NCI-H1930 (cell line): ENCODE data around the gene INO80E.

Experiments used
- DNase-seq, 2 experiments: peaks; one replicate each; lab custom pipeline; 2025; lab: John Stamatoyannopoulos, UW

Gene INO80E

GRCh38 chr16:29975811-29976511 is 20.1 kb upstream of the INO80E start:
- no peak for DNase-seq

GRCh38 chr16:29977063-29977825 is 18.8 kb upstream of the INO80E start:
- DNase-seq: no peak

- no peak for DNase-seq
Measured at GRCh38 chr16:29978081-29978480, 18.0 kb upstream of the INO80E start.

GRCh38 chr16:29978564-29979270 is 17.3 kb upstream of the INO80E start:
- no peak for DNase-seq

DNA sequence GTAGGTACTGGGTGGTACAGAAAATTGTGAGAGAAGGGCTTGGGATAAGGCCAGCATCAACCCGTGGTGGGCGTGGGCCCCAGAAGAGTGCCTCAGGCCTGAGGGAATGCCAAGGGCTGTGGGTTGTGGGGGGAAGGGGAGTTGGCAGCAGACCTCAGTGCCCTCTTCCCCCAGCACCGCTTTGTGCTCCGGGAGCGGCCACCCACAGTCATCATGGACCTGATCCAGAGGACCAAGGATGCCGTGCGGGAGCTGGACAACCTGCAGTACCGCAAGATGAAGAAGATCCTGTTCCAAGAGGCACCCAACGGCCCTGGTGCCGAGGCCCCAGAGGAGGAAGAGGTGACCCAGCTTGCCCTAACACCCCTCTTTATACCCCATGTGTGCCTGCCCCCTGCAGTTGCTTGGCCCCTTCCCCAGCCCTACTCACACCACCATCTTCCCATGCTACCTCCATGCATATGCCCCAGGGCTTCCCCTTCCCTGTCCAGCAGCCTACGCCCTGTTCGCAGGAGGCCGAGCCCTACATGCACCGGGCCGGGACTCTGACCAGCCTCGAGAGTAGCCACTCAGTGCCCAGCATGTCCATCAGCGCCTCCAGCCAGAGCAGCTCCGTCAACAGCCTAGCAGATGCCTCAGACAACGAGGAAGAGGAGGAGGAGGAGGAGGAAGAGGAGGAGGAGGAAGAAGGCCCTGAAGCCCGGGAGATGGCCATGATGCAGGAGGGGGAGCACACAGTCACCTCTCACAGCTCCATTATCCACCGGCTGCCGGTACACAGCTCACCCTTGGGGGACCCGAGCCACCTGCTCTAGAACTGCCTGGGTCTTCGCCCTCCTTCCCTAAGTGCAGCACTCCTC is 13.3 kb upstream of the INO80E start:
- DNase-seq: no peak

- DNase-seq: no peak
Measured at GRCh38 chr16:29983420-29984136, 12.5 kb upstream of the INO80E start.

DNA sequence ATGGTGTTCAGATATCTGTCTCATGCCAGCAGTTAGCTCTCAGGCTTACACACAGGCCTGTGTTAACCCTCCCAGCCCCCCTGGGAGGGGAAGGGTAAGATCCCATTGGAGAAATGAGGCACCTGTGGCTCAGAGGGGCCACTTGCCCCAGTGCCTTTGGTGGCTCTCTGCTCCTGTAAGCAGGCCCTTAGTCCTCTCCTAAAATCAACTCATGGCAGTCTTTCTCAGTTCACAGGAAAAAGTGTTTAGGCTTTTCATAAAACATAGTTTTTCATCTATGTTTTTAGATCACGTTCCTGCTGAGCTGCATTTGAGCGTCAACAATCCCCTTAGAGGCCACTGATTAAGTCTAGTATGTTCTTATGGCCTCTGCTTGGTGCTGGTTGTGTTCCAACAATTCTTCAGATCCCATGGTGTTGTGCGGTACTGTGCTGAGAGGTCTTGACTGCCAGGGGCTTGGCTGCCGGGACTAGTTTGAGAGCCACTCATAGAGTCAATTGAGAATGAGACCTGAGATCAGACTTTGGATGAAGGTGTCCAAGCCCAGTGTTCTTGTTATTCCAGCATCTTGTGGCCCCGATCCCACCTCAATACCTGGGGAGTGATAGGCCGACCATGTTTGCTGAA is 11.8 kb upstream of the INO80E start:
- no peak for DNase-seq

DNA sequence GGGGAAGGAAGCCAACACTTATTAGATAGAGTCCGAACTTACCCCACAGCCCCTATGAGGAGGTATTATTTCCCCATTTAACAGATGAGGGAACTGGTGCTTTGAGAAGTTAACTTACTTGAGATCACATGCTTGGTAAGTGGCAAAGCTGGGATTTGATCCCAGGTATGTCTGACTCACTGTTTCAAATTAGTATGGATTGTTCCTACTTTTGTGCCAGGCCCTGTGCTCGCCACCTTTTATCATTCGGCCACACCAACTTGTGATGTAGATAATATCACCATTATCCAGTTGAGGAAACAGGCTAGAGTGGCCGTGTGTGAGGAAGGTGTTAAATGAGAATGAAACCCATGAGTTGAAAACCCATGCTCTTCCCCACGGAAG is 11.3 kb upstream of the INO80E start:
- DNase-seq: no peak

DNA sequence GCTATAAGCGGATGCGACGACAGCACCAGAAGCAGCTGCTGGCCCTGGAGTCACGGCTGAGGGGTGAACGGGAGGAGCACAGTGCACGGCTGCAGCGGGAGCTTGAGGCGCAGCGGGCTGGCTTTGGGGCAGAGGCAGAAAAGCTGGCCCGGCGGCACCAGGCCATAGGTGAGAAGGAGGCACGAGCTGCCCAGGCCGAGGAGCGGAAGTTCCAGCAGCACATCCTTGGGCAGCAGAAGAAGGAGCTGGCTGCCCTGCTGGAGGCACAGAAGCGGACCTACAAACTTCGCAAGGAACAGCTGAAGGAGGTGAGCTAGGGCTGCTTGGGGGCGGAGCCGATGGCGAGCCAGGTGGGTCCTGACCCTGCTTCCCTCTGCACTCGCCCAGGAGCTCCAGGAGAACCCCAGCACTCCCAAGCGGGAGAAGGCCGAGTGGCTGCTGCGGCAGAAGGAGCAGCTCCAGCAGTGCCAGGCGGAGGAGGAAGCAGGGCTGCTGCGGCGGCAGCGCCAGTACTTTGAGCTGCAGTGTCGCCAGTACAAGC is 10.7 kb upstream of the INO80E start:
- DNase-seq: no peak

GRCh38 chr16:29986231-29986630 is 9.8 kb upstream of the INO80E start:
- no peak for DNase-seq

- no peak for DNase-seq
Measured at GRCh38 chr16:29986931-29987330, 9.1 kb upstream of the INO80E start.

- no peak for DNase-seq
Measured at GRCh38 chr16:29987371-29988085, 8.5 kb upstream of the INO80E start.

DNA sequence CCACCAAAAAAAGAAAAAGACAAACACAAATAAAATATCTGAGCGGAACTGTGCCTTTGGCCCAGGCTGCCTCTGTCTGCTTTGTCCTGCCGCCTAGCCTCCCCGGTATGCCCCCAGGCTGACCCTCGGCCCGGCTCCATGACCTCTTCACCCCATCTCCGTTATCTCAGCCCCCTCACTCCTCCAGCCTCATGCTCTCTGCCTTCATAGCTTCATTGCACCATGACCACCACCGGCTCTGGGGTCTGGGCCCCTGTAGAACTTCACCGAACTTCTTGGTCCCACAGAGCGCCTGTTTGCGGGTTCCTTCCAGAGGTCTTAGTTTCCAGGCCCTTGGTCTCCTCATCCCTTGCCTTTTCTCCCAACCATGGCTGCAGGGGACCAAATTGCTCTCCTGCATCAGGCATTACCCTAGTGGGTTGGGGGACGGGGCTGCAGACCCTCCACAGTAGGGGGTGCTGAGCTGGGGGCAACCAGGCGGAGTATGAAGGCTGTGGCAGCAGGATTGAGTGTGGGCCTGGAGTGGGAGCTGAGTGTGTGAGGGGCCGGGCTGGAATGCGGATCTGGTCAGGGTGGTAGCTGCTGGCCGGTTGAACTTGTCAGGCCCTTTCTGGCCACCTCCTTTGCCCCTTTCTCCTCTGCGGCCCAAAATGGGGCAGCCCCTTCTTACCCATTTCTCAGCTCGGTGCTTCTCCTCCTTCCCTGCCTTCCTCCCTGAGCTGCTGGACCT is 7.5 kb upstream of the INO80E start:
- DNase-seq: no peak

- no peak for DNase-seq
Measured at GRCh38 chr16:29989111-29989858, 6.8 kb upstream of the INO80E start.

DNA sequence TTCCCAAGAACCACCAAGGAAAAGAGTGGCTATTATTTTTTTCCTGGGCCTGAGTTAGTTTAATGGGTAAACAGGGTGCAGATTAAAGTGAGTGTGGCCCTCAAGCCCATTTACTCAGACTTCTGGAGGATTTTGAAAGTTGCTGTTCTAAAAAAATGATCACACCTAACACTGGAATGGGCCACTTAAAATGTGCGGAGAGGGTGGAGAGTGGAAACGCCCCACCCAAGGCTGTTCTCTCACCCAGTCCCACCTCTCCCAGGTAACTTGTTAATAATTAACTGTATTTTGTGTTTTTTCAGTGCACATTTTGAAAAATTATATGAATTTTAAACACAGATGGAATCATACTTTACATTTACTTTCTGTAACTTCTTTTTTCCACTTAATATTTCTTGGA is 6.0 kb upstream of the INO80E start:
- DNase-seq: no peak

GRCh38 chr16:29990883-29991570 is 5.0 kb upstream of the INO80E start:
- DNase-seq: no peak

DNA sequence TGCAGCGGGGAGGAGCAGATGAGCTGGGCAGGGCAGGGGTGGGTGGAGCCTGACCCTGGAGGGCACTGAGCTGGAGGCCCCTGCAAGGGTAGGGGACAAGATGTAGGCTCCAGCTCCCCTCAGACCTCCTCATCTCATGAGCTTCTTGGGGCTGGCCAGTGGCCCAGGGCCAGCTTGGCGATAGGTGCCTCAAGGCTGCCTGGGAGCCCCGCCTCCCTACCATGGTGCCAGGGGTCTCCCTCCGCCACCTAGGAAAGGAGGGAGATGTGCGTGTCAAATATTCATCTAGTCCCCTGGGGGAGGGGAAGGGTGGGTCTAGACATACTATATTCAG is 4.5 kb upstream of the INO80E start:
- no peak for DNase-seq

GRCh38 chr16:29992344-29992967 is 3.6 kb upstream of the INO80E start:
- no peak for DNase-seq
